WERI-Rb-1 (cell line): ENCODE measurements around the gene IGSF3.

Experiments used
- DNase-seq: peaks from one replicate; pipeline ENCODE4 v3.0.0-alpha.2; 2020
- H3K27ac ChIP-seq: fragments of 250-450 bp; sonication (Bioruptor Pico); 2 replicates; pipeline ENCODE4 v1.5.1; 2020; ENCODE audit warnings: mild to moderate bottlenecking, moderate library complexity
- H3K27me3 ChIP-seq: fragments of 250-450 bp; sonication (Bioruptor Pico); 2 replicates; pipeline ENCODE4 v1.5.1; 2021; ENCODE audit warnings: mild to moderate bottlenecking, low read depth, moderate library complexity; ENCODE audit not compliant: insufficient read depth, severe bottlenecking
- H3K36me3 ChIP-seq: fragments of 250-450 bp; sonication (Bioruptor Pico); 2 replicates; pipeline ENCODE4 v1.5.1; 2020; ENCODE audit warnings: mild to moderate bottlenecking, moderate library complexity
- H3K4me3 ChIP-seq: 2 replicates; pipeline ENCODE4 v1.5.1; 2011; ENCODE audit warnings: low read depth, mild to moderate bottlenecking, control low read depth, low read length
- H3K9me3 ChIP-seq: fragments of 250-450 bp; sonication (Bioruptor Pico); 2 replicates; pipeline ENCODE4 v1.5.1; 2021; ENCODE audit warnings: mild to moderate bottlenecking, moderate library complexity; ENCODE audit not compliant: severe bottlenecking
- CTCF ChIP-seq: IDR thresholded peaks from 2 replicates; pipeline ENCODE4 v1.5.1; 2011; ENCODE audit warnings: low read depth, mild to moderate bottlenecking, control low read depth, inconsistent platforms, low read length

The IGSF3 gene

GRCh38 chr1:116529681-116530080, 137.9 kb downstream of the IGSF3 start:
- no peak overlapping the region for H3K27ac ChIP-seq

DNA sequence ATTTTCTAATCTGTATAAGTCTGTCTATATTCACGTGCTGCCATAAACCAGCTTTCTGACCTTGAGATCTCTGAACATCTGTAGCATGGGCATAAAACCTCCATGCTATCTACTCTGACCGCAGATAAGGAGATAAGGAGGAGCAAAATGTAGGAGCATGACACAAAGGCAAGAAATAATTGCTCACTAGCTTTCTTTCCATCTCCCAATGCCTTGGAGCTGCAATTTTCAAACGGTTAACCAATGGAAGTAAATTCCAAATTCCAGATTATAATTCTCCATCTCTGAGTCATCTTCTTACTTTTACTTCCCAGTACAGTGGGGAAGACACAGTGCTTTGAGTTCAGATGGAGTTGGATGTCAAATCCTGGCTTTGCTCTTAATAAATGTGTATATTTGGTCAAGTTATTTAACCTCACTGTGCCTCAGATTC, 138.3 kb downstream of the IGSF3 start:
- Histone ChIP-seq H3K27me3 (no peaks in the 10 kb centered on the region), H3K4me3 (no peak overlapping the region), H3K9me3 (peaks cover under 1% of the 10 kb centered on the region), H3K27ac (no peak overlapping the region), H3K36me3 (0 out of 2 replicates have a peak, but pooled peaks cover 4% of the 10 kb centered on the region)
- DNase-seq: no peak
- no peak for TF ChIP-seq CTCF

More at GRCh38 chr1:116529681-116530080, 137.9 kb downstream of the IGSF3 start:
- no peak overlapping the region for H3K4me3 ChIP-seq
- DNase-seq: no peak
- H3K9me3 ChIP-seq: peaks cover 2% of the 10 kb centered on the region
- no peak for TF ChIP-seq CTCF
- H3K27me3 ChIP-seq: no peaks in the 10 kb centered on the region
- H3K36me3 ChIP-seq: 0 out of 2 replicates have a peak, but pooled peaks cover 4% of the 10 kb centered on the region

DNA sequence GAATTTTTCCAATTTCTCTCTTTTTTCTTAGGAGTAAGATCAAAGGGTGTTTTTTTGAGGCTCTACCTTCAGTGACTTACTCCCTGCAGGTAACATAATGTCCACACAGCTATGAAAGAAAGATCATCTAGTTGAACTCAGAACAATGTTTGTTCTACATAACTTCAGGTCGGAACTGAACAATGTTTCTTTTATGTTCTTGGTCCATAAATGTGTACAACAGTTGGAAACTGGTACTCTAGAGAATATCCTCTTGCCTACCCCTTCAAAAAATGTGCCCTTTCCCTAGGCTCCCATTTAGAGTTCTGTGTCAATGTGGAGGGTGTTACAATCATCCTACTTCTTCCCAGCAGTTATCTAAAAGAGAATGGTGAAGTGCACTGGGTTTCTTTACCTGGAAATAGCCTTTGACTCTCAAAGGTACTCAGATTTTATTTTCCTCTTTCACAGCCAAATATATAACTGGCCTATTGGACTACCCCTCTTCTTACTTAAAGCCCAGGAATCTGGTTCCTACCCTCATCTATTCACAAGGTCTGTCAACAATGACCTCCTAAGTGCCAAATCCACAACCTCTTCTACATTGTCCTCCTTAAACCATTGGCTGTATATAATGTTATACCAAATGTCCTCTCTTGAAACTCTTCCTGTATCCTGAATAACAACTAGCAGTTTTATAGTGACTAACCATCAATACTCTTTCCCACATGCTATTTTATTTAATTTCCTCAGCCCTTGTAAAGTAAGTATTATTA, 139.0 kb downstream of the IGSF3 start:
- H3K27me3 ChIP-seq: no peaks in the 10 kb centered on the region
- no peak overlapping the region for H3K27ac ChIP-seq
- H3K36me3 ChIP-seq: 0 out of 2 replicates have a peak, but pooled peaks cover 3% of the 10 kb centered on the region
- H3K9me3 ChIP-seq: no peaks in the 10 kb centered on the region
- no peak for DNase-seq
- H3K4me3 ChIP-seq: no peak overlapping the region
- no peak for TF ChIP-seq CTCF

DNA sequence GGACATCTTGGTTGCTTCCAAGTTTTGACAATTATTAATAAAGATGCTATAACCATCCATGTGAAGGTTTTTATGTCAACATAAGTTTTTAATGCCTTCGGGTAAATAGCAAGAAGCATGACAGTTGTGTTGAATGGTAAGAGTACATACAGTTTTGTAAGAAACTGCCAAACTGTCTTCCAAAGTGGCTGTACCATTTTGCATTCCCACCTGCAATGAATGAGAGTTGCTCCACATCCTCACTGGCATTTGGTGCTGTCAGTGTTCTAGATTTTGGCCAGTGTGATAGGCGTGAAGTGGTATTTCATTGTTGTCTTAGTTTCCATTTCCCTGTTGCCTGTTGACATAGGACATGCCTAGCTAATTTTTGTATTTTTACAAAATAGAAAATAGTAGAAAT, 142.1 kb downstream of the IGSF3 start:
- no peak for DNase-seq

More for the DNA sequence above, 142.1 kb downstream of the IGSF3 start:
- Histone ChIP-seq H3K9me3 (no peaks in the 10 kb centered on the region), H3K27me3 (no peaks in the 10 kb centered on the region), H3K4me3 (no peak overlapping the region), H3K36me3 (no peaks in the 10 kb centered on the region), H3K27ac (no peak overlapping the region)
- TF ChIP-seq CTCF: no peak
